ENCODE results near the gene RINT1.

RINT1 gene

DNA sequence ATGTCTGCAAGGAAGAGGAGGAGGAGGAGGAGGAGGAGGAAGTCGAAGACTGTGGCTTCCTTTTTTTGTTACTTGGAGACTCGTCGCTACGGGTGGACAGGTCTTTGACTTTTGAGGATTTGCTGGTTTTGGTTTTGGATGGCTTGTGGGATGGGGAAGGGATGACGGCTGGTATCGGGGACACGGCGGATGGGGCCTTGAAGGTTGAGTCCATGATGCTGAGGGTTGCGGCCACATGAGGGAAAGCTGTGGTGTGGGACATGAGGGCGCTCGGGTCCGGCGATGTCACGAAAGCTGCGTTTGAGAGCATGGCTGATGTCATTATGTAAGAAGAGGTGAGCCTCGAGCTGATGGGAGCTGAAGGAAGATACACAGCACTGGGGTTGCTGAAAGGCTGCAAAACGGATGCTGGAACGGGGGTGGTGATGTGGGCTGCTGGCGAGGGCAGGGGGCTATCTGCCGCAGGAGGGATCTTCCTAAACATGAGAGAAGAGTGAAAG is 82.4 kb downstream of the RINT1 start:
- Histone ChIP-seq H2AFZ (ENCODE audit: low read length) (no peak overlapping the region), H3F3A (ENCODE audit: insufficient read depth, low read length) (no peaks in the 10 kb centered on the region), H3K36me3 (replicated peaks; ENCODE audit: insufficient read depth, low read length) (no peaks in the 10 kb centered on the region), H4K20me1 (ENCODE audit: insufficient read depth, low read length) (no peaks in the 10 kb centered on the region), H3K9ac (ENCODE audit: low read length) (no peak overlapping the region), H3K4me2 (ENCODE audit: low read depth, low read length) (no peak overlapping the region), H3K79me2 (ENCODE audit: low read length) (no peaks in the 10 kb centered on the region), H3K27me3 (replicated peaks; ENCODE audit: insufficient read depth, low read length) (no peaks in the 10 kb centered on the region), H3K27ac (ENCODE audit: low read length) (no peak overlapping the region), H3K4me1 (ENCODE audit: low read length) (no peaks in the 10 kb centered on the region), H3K4me3 (ENCODE audit: low read length) (no peak overlapping the region), H3K9me3 (replicated peaks; ENCODE audit: insufficient read depth, low read length) (no peaks in the 10 kb centered on the region), H3K9me2 (replicated peaks; ENCODE audit: insufficient read depth, low read length) (no peaks in the 10 kb centered on the region)
- TF ChIP-seq EZH2 (optimal IDR thresholded peaks at IDR 0.05; ENCODE audit: low read depth, low read length) (no peak), EZH2phosphoT487 (IDR thresholded peaks at IDR 0.05; ENCODE audit: low read length) (no peak)
- TF ChIP-seq, protein P1, sequence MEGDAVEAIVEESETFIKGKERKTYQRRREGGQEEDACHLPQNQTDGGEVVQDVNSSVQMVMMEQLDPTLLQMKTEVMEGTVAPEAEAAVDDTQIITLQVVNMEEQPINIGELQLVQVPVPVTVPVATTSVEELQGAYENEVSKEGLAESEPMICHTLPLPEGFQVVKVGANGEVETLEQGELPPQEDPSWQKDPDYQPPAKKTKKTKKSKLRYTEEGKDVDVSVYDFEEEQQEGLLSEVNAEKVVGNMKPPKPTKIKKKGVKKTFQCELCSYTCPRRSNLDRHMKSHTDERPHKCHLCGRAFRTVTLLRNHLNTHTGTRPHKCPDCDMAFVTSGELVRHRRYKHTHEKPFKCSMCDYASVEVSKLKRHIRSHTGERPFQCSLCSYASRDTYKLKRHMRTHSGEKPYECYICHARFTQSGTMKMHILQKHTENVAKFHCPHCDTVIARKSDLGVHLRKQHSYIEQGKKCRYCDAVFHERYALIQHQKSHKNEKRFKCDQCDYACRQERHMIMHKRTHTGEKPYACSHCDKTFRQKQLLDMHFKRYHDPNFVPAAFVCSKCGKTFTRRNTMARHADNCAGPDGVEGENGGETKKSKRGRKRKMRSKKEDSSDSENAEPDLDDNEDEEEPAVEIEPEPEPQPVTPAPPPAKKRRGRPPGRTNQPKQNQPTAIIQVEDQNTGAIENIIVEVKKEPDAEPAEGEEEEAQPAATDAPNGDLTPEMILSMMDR (IDR thresholded peaks at IDR 0.05; ENCODE audit: low read length) = no peak
- DNase-seq = no peak
